OCI-LY7 (cell line): ENCODE results near the gene PIK3IP1. TPM values are rescaled to one million over a fixed set of nuclear protein-coding genes. Genes with fewer than 3 reads are reported as not detected.

ENCODE experiments used
- BruUV-seq: library from RNA; stranded (reverse); fragments of 400-500 nt; replicated peaks from 2 replicates; lab custom pipeline; 2021; lab: Mats Ljungman, UMichigan
- CTCF ChIA-PET: fragments of 300-600 bp; sonication (Branson Sonifier 250); formaldehyde crosslinking; loops from one replicate; lab custom pipeline; 2022; ENCODE audit warnings: antibody characterized with exemption; ENCODE audit not compliant: unreplicated experiment; lab: Charles Lee
- POLR2A ChIA-PET: fragments of 300-600 bp; sonication (Branson Sonifier 250); formaldehyde crosslinking; loops from one replicate; lab custom pipeline; 2022; ENCODE audit warnings: antibody characterized with exemption; lab: Charles Lee
- DNase-seq: peaks from one replicate; pipeline ENCODE4 v3.0.0-alpha.2; 2015; ENCODE audit warnings: low spot score
- H2AFZ ChIP-seq: fragments of 200-600 bp; sonication (generic), shearing (Covaris generic); 2 replicates; pipeline ENCODE4 v1.6.1; 2014; ENCODE audit warnings: mild to moderate bottlenecking, antibody characterized with exemption, low read length, moderate library complexity
- H3K27ac ChIP-seq: fragments of 200-600 bp; sonication (generic); 2 replicates; pipeline ENCODE4 v1.5.1; 2014; ENCODE audit warnings: mixed run types, low read depth, mild to moderate bottlenecking, moderate library complexity, low read length, inconsistent platforms; ENCODE audit not compliant: poor library complexity, severe bottlenecking
- H3K36me3 ChIP-seq: fragments of 200-600 bp; sonication (generic); 2 replicates; pipeline ENCODE4 v1.6.1; 2014; ENCODE audit warnings: mild to moderate bottlenecking, antibody characterized with exemption, low read length, moderate library complexity, mixed read lengths; ENCODE audit not compliant: insufficient read depth
- H3K4me1 ChIP-seq: fragments of 200-600 bp; sonication (generic); 2 replicates; pipeline ENCODE4 v1.5.1; 2014; ENCODE audit warnings: mild to moderate bottlenecking, low read length; ENCODE audit not compliant: insufficient read depth, poor library complexity, severe bottlenecking
- H3K4me2 ChIP-seq: fragments of 200-600 bp; sonication (generic); 2 replicates; pipeline ENCODE4 v1.6.1; 2014; ENCODE audit warnings: mild to moderate bottlenecking, low read length
- H3K4me3 ChIP-seq: fragments of 200-600 bp; sonication (generic); 2 replicates; pipeline ENCODE4 v1.5.1; 2014; ENCODE audit warnings: mild to moderate bottlenecking, low read depth, low read length; ENCODE audit not compliant: poor library complexity, severe bottlenecking
- H3K79me2 ChIP-seq: fragments of 200-600 bp; sonication (generic); 2 replicates; pipeline ENCODE4 v1.6.1; 2016; ENCODE audit warnings: low read depth, mild to moderate bottlenecking, low read length, moderate library complexity, mixed read lengths; ENCODE audit not compliant: insufficient read depth
- H3K9me2 ChIP-seq: fragments of 200-600 bp; sonication (generic); 2 replicates; pipeline ENCODE4 v1.6.1; 2016; ENCODE audit warnings: mild to moderate bottlenecking, low read length, mixed read lengths; ENCODE audit not compliant: insufficient read depth
- H3K9me3 ChIP-seq: fragments of 200-600 bp; sonication (generic); 2 replicates; pipeline ENCODE4 v1.6.1; 2014; ENCODE audit warnings: mild to moderate bottlenecking, mixed run types, low read length, mixed read lengths
- H4K20me1 ChIP-seq: fragments of 200-600 bp; sonication (generic); 2 replicates; pipeline ENCODE4 v1.6.1; 2014; ENCODE audit warnings: mild to moderate bottlenecking, antibody characterized with exemption, low read length, moderate library complexity, mixed read lengths; ENCODE audit not compliant: insufficient read depth
- CTCF ChIP-seq: fragments of 200-600 bp; sonication (generic); conservative IDR thresholded peaks from 2 replicates; pipeline ENCODE4 v1.5.1; 2014; ENCODE audit warnings: mild to moderate bottlenecking, antibody characterized with exemption, low read length, moderate library complexity, mixed read lengths
- EZH2phosphoT487 ChIP-seq: fragments of 200-600 bp; sonication (generic); IDR thresholded peaks from 2 replicates; pipeline ENCODE4 v1.6.1; 2018; ENCODE audit warnings: low read depth, borderline replicate concordance, mild to moderate bottlenecking, mixed run types, antibody characterized with exemption, low read length, moderate library complexity, mixed read lengths
- intact Hi-C: fragments of 100-400 bp; cut with micrococcal nuclease; formaldehyde crosslinking; loops from one replicate; pipeline ENCODE4 v1.10.0; 2022; ENCODE audit not compliant: unreplicated experiment
- total RNA-seq, 2 experiments: library from RNA; depleted of rRNA in 1 of 2; stranded (reverse); fragments of >200 nt in 1 of 2; shearing (Covaris generic) in 1 of 2; gene quantifications; 2 replicates each; pipeline ENCODE4 v1.2.3, GENCODE V29; 2014 to 2022

The PIK3IP1 gene
- total RNA-seq, 2 experiments from 2014 or later, result 17.1 to 20.4 TPM

GRCh38 chr22:31340765-31341247, 48.5 kb upstream of the PIK3IP1 start:
- intact Hi-C loops, result no loop called here
- no peaks in the 10 kb centered on the region for H3K9me3 ChIP-seq
- no peak overlapping the region for H3K27ac ChIP-seq
- DNase-seq, result no peak
- H3K79me2 ChIP-seq, result peaks cover 39% of the 10 kb centered on the region
- POLR2A ChIA-PET, result interaction anchor here (0.8 kb wide), 1 partner anchor 93 kb away, joined by 5 read pairs; no protein-coding TSS in a partner anchor
- no peak overlapping the region for H2AFZ ChIP-seq
- H3K9me2 ChIP-seq, result no peaks in the 10 kb centered on the region
- peaks cover 91% of the 10 kb centered on the region for H3K36me3 ChIP-seq
- TF ChIP-seq EZH2phosphoT487, result no peak
- TF ChIP-seq CTCF, result no peak
- no TSS peak for BruUV-seq
- H3K4me2 ChIP-seq, result no peak overlapping the region
- H3K4me1 ChIP-seq, result peaks cover 25% of the 10 kb centered on the region
- CTCF ChIA-PET, result no interaction called here
- H4K20me1 ChIP-seq, result peaks cover 10% of the 10 kb centered on the region; the same call in 1 of the 2 replicates
- H3K4me3 ChIP-seq, result no peak overlapping the region

- ChIA-PET CTCF (no interaction called here), POLR2A (no interaction called here)
- Histone ChIP-seq H3K9me2 (no peaks in the 10 kb centered on the region), H2AFZ (no peak overlapping the region), H3K27ac (no peak overlapping the region), H3K36me3 (peaks cover 96% of the 10 kb centered on the region), H4K20me1 (peaks cover 10% of the 10 kb centered on the region; the same call in 1 of the 2 replicates), H3K4me1 (peaks cover 25% of the 10 kb centered on the region), H3K4me2 (no peak overlapping the region), H3K79me2 (peaks cover 36% of the 10 kb centered on the region), H3K9me3 (no peaks in the 10 kb centered on the region), H3K4me3 (no peak overlapping the region)
- BruUV-seq, result no TSS peak
- intact Hi-C loops, result no loop called here
- TF ChIP-seq EZH2phosphoT487 (no peak), CTCF (no peak)
- no peak for DNase-seq
Measured at GRCh38 chr22:31340360-31340759, 48.1 kb upstream of the PIK3IP1 start.

- Histone ChIP-seq H3K9me3 (no peaks in the 10 kb centered on the region), H4K20me1 (peaks cover 10% of the 10 kb centered on the region; the same call in 1 of the 2 replicates), H3K4me1 (peaks cover 19% of the 10 kb centered on the region), H3K79me2 (peaks cover 25% of the 10 kb centered on the region), H3K4me2 (no peak overlapping the region), H3K36me3 (peaks cover 96% of the 10 kb centered on the region), H3K9me2 (no peaks in the 10 kb centered on the region), H3K4me3 (no peak overlapping the region), H3K27ac (no peak overlapping the region), H2AFZ (no peak overlapping the region)
- no TSS peak for BruUV-seq
- POLR2A ChIA-PET, result interaction anchor here (0.6 kb wide), 1 partner anchor 244 kb away, joined by 4 read pairs; no protein-coding TSS in a partner anchor
- CTCF ChIA-PET, result no interaction called here
- TF ChIP-seq CTCF (no peak), EZH2phosphoT487 (no peak)
- no peak for DNase-seq
- intact Hi-C loops, result no loop called here
Measured at GRCh38 chr22:31339148-31339832, 47.0 kb upstream of the PIK3IP1 start.
